HepG2 (cell line): ENCODE data around the gene PTPRU. TPM values are rescaled to one million over a fixed set of nuclear protein-coding genes. Genes with fewer than 3 reads are reported as not detected.

Experiments
- ATAC-seq: fragments of 200-7000 bp; cut with Tn5 transposase; 3 replicates; pipeline ENCODE4 v1.9.1; 2020; ENCODE audit warnings: mild to moderate bottlenecking, moderate library complexity
- BruUV-seq: library from RNA; stranded (reverse); fragments of 400-500 nt; replicated peaks from 2 replicates; lab custom pipeline; 2021; lab: Mats Ljungman, UMichigan
- CTCF ChIA-PET: fragments of 300-600 bp; formaldehyde crosslinking; extraction: SDS; loops from one replicate; lab custom pipeline; 2021; ENCODE audit warnings: low total read pairs, inconsistent platforms, low intra/inter-chr PET ratio; lab: Yijun Ruan, JAX
- POLR2A ChIA-PET: fragments of 350-600 bp; sonication (Branson Sonifier 250); formaldehyde crosslinking; loops from one replicate; lab custom pipeline; 2020; ENCODE audit warnings: antibody characterized with exemption, inconsistent platforms; lab: Yijun Ruan, JAX
- DNase-seq: peaks from one replicate; pipeline ENCODE4 v3.0.0-alpha.2; 2015; ENCODE audit warnings: low spot score
- FAIRE-seq: peaks from 3 replicates; lab custom pipeline; 2011; peaks lifted over from hg19 to GRCh38; lab: Jason Lieb, UNC
- H2AFZ ChIP-seq: one replicate; pipeline ENCODE4 v1.6.1; 2011; ENCODE audit warnings: low read length, inconsistent platforms
- H3K27ac ChIP-seq: fragments of 300-600 bp; 3 replicates; pipeline ENCODE4 v1.8.0; 2011; ENCODE audit warnings: mixed run types, mild to moderate bottlenecking, mixed read lengths, low read length, inconsistent platforms; ENCODE audit not compliant: insufficient read depth; ENCODE audit errors: extremely low read length
- H3K27me3 ChIP-seq, 2 experiments: fragments of 200-600 bp in 1 of 2; 2 replicates in 1 of 2; 3 replicates in 1 of 2; pipeline versions ENCODE4 v1.6.0 to v1.8.0; 2011; ENCODE audit warnings: low read length in 2 of 2, mild to moderate bottlenecking in 2 of 2, moderate library complexity in 2 of 2, inconsistent platforms in 1 of 2; ENCODE audit not compliant: insufficient read depth in 2 of 2, control insufficient read depth in 1 of 2
- H3K36me3 ChIP-seq, 2 experiments: fragments of 200-600 bp in 1 of 2; replicated peaks in 1 of 2; 2 replicates in 1 of 2; 3 replicates in 1 of 2; pipeline versions ENCODE4 v1.5.1 to v1.8.0; 2011; ENCODE audit warnings: low read length in 2 of 2, inconsistent platforms in 1 of 2; ENCODE audit not compliant: insufficient read depth in 2 of 2, control insufficient read depth in 1 of 2
- H3K4me1 ChIP-seq: 2 replicates; pipeline ENCODE4 v1.5.1; 2012; ENCODE audit warnings: low read length, inconsistent platforms; ENCODE audit not compliant: insufficient read depth
- H3K4me2 ChIP-seq: 2 replicates; pipeline ENCODE4 v1.6.0; 2011; ENCODE audit warnings: low read depth, low read length, inconsistent platforms
- H3K4me3 ChIP-seq, 3 experiments: fragments of 200-600 bp in 1 of 3; sonication (generic), shearing (Covaris generic) in 1 of 3; replicated peaks in 1 of 3; 2 replicates each; pipeline ENCODE4 v1.5.1; 2011 to 2016; ENCODE audit warnings: low read length in 3 of 3, inconsistent platforms in 2 of 3, low read depth in 2 of 3, mild to moderate bottlenecking in 2 of 3, control low read depth in 1 of 3, mixed read lengths in 1 of 3; ENCODE audit not compliant: insufficient read depth in 1 of 3
- H3K79me2 ChIP-seq: one replicate; pipeline ENCODE4 v1.6.1; 2011; ENCODE audit warnings: low read length, inconsistent platforms; ENCODE audit not compliant: insufficient read depth
- H3K9ac ChIP-seq: 2 replicates; pipeline ENCODE4 v1.6.0; 2011; ENCODE audit warnings: mild to moderate bottlenecking, low read depth, low read length, inconsistent platforms; ENCODE audit not compliant: insufficient read depth
- H3K9me3 ChIP-seq: 2 replicates; pipeline ENCODE4 v1.5.1; 2012; ENCODE audit warnings: mild to moderate bottlenecking, low read length
- H4K20me1 ChIP-seq: 2 replicates; pipeline ENCODE4 v1.6.0; 2011; ENCODE audit warnings: inconsistent platforms, mild to moderate bottlenecking, low read length, moderate library complexity; ENCODE audit not compliant: insufficient read depth
- ARNT2 ChIP-seq: sonication (generic); formaldehyde crosslinking; IDR thresholded peaks from 2 replicates; pipeline ENCODE4 v1.8.0; 2022; ENCODE audit warnings: mild to moderate bottlenecking, low read depth, missing genetic modification reagents, moderate library complexity
- DMAP1 ChIP-seq: IDR thresholded peaks from 2 replicates; pipeline ENCODE4 v1.6.1; 2016
- HIVEP1 ChIP-seq: sonication (generic); formaldehyde crosslinking; IDR thresholded peaks from 2 replicates; pipeline ENCODE4 v1.4.0; 2020; ENCODE audit warnings: mild to moderate bottlenecking, missing genetic modification reagents
- HNF4G ChIP-seq, 2 experiments: sonication (generic) in 1 of 2; formaldehyde crosslinking in 1 of 2; IDR thresholded peaks; 2 replicates each; pipeline versions ENCODE4 v1.4.0 to v1.6.1; 2011 to 2020; ENCODE audit warnings: borderline replicate concordance in 2 of 2, low read depth in 2 of 2, mild to moderate bottlenecking in 2 of 2, low read length in 1 of 2, missing genetic modification reagents in 1 of 2, moderate library complexity in 1 of 2
- KDM5B ChIP-seq: sonication (generic); formaldehyde crosslinking; IDR thresholded peaks from 2 replicates; pipeline ENCODE4 v1.4.0; 2020; ENCODE audit warnings: missing genetic modification reagents, mild to moderate bottlenecking, borderline replicate concordance
- MAZ ChIP-seq, 2 experiments: sonication (generic) in 1 of 2; formaldehyde crosslinking in 1 of 2; IDR thresholded peaks; 2 replicates each; pipeline versions ENCODE4 v1.5.0 to v1.6.1; 2012 to 2020; ENCODE audit warnings: low read depth in 2 of 2, mild to moderate bottlenecking in 2 of 2, borderline replicate concordance in 1 of 2, improper control_type of control experiment in 1 of 2, low read length in 1 of 2, missing genetic modification reagents in 1 of 2, moderate library complexity in 1 of 2
- SMAD3 ChIP-seq: sonication (generic); formaldehyde crosslinking; IDR thresholded peaks from 2 replicates; pipeline ENCODE4 v1.4.0; 2020; ENCODE audit warnings: missing genetic modification reagents
- TAF15 ChIP-seq: fragments of 200-400 bp; formaldehyde crosslinking; IDR thresholded peaks from one replicate; pipeline ENCODE4 v1.6.1; 2018; ENCODE audit warnings: mild to moderate bottlenecking, low read depth, low read length; ENCODE audit not compliant: poor library complexity, severe bottlenecking
- ZFP82 ChIP-seq: sonication (generic); formaldehyde crosslinking; IDR thresholded peaks from 2 replicates; pipeline ENCODE4 v1.5.1; 2020; ENCODE audit warnings: mild to moderate bottlenecking, missing genetic modification reagents, borderline replicate concordance
- ZNF296 ChIP-seq: sonication (generic); formaldehyde crosslinking; conservative IDR thresholded peaks from 2 replicates; pipeline ENCODE4 v1.5.0; 2020; ENCODE audit warnings: mild to moderate bottlenecking, missing genetic modification reagents
- ZNF768 ChIP-seq: sonication (generic); formaldehyde crosslinking; IDR thresholded peaks from 2 replicates; pipeline ENCODE4 v1.4.0; 2020; ENCODE audit warnings: missing genetic modification reagents
- WGBS: methylation state at CpG from one replicate; pipeline ENCODE4 v1.1.6; 2017; ENCODE audit warnings: low lambda C conversion rate; 5-methylcytosine and 5-hydroxymethylcytosine counted together
- in situ Hi-C: cut with HindIII; loops from 2 replicates; pipeline ENCODE4 v1.10.0; 2017; ENCODE audit warnings: low pct_unique_long_range_greater_than_20kb; ENCODE audit not compliant: extremely low pct_ligation_motif_present
- intact Hi-C: fragments of 100-400 bp; cut with micrococcal nuclease; formaldehyde crosslinking; loops from one replicate; pipeline ENCODE4 v1.10.0; 2022; ENCODE audit not compliant: unreplicated experiment
- polyA plus RNA-seq, 8 experiments: library from polyadenylated mRNA; depleted of rRNA in 3 of 8; stranded (reverse) in 7 of 8; unstranded in 1 of 8; fragments of >200 nt; fragmentation: Illumina TruSeq in 4 of 8; extraction: Trizol in 4 of 8; gene quantifications; 2 replicates each; pipeline versions ENCODE4 v1.2.1 to v1.2.3, GENCODE V29; 2011 to 2016; ENCODE audit warnings: low read depth in 4 of 8, missing spikeins in 1 of 8, mixed read lengths in 1 of 8; ENCODE audit not compliant: insufficient read depth in 1 of 8
- total RNA-seq, 5 experiments: library from RNA; depleted of rRNA; stranded (reverse); fragments of >200 nt; fragmentation: Illumina TruSeq; extraction: Trizol; gene quantifications; 2 replicates each; pipeline ENCODE4 v1.2.3, GENCODE V29; 2016; ENCODE audit warnings: low read depth in 1 of 5
- TF ChIP-seq, protein P1 (sequence below): sonication (generic); formaldehyde crosslinking; IDR thresholded peaks from 2 replicates; pipeline ENCODE4 v1.8.1; 2023; ENCODE audit warnings: mild to moderate bottlenecking, missing genetic modification reagents, borderline replicate concordance
- TF ChIP-seq, protein P2 (sequence below): sonication (generic); IDR thresholded peaks from 2 replicates; pipeline ENCODE4 v1.6.1; 2016; ENCODE audit warnings: low read depth, borderline replicate concordance

PTPRU gene
- total and polyA plus RNA-seq, 2 of the 13 experiments (the other 11 are each of a cell fraction or from before 2014, with no cell fraction given): 21.6 to 22.3 TPM

DNA sequence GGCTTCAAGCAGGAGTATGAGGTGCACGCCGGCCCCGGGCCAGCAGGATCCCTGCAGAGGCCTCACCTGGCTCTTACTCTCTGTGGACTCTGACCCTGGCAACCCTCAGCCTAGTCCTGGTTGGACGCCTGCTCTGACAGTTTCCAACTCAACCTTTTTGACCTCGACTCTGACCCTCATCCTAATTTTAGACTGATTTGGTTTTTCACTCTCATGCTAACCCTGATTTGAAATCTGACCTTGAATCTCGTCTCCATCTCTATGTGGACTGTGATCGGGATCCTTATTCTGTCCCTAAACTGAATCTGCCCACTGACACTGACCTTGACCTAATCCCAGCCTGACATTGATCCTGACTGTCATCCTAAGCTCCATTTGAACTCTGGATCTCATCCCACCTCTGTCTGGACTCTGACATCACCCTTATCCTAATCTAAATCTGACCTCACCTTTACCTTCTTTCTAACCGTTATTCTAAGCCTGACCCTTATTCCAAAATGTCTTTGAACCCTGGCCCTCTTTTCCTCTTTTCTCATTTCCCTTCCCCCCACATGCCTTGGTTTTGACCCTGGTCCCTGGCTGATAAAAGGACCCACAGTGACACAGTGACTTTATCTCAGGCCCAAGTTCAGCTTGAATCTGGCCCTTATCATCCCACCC, 67.8 kb downstream of the PTPRU start (continued):
- peak; percentile 39 for TF ChIP-seq HNF4G (IDR thresholded peaks at IDR 0.05; ENCODE audit: borderline replicate concordance, low read depth, low read length)
- TF ChIP-seq HNF4G (CRISPR knock-in tag; IDR thresholded peaks at IDR 0.05; ENCODE audit: borderline replicate concordance, low read depth): no peak
- TF ChIP-seq, protein P1, sequence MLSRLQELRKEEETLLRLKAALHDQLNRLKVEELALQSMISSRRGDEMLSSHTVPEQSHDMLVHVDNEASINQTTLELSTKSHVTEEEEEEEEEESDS: no peak
- TF ChIP-seq ZNF296: no peak
- TF ChIP-seq ARNT2 (CRISPR knock-in tag): no peak

DNA sequence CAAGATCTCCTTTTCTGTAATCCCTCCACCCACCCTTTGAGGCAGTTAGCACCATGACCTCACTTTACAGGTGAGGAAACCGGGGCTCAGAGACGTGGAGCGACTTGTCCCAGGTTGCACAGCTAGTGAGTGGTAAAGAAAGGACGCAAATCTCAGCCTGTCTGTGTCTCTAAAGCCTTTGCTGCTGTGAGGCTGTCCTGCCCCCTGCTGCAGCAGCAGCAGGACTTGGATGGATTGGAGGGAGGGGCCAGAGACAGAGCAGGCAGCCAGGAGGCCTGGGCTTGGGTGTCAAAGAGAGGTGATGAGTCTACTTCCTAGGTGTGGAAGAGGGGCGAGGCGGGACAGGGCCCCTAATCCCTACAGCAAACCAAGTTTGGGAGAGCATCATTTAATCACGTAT, 69.6 kb downstream of the PTPRU start:
- no peak for TF ChIP-seq MAZ (IDR thresholded peaks at IDR 0.05; ENCODE audit: borderline replicate concordance, low read depth, low read length)
- TF ChIP-seq MAZ (CRISPR knock-in tag; IDR thresholded peaks at IDR 0.05; ENCODE audit: low read depth): no peak
- no peak for TF ChIP-seq HIVEP1
- TF ChIP-seq ZFP82 (CRISPR knock-in tag): no peak
- no peak for TF ChIP-seq SMAD3 (CRISPR knock-in tag)
- TF ChIP-seq KDM5B (CRISPR knock-in tag): no peak
- TF ChIP-seq ZNF768 (CRISPR knock-in tag): peak; percentile 65; the same call in 1 of the 2 replicates
- TF ChIP-seq TAF15: no peak
- TF ChIP-seq, protein P2, sequence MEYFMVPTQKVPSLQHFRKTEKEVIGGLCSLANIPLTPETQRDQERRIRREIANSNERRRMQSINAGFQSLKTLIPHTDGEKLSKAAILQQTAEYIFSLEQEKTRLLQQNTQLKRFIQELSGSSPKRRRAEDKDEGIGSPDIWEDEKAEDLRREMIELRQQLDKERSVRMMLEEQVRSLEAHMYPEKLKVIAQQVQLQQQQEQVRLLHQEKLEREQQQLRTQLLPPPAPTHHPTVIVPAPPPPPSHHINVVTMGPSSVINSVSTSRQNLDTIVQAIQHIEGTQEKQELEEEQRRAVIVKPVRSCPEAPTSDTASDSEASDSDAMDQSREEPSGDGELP: no peak
- no peak for TF ChIP-seq DMAP1 (CRISPR knock-in tag)
- no peak overlapping the region for H2AFZ ChIP-seq
- 100% methylated on average over 7 of the region's 7 CpGs for WGBS
- FAIRE-seq (no peak), DNase-seq (no peak), ATAC-seq (no peak)
- intact Hi-C loops (no loop called here), in situ Hi-C loops (no loop called here)
- H3K79me2 ChIP-seq: no peaks in the 10 kb centered on the region
- H3K9me3 ChIP-seq: no peaks in the 10 kb centered on the region
- no peak overlapping the region for H3K27ac ChIP-seq
- peaks cover 15% of the 10 kb centered on the region for H3K4me1 ChIP-seq
- no peak overlapping the region for H3K9ac ChIP-seq
- no peak overlapping the region for H3K4me2 ChIP-seq
- BruUV-seq: no TSS peak
- POLR2A ChIA-PET: no interaction called here
- CTCF ChIA-PET: no interaction called here
- H3K4me3 ChIP-seq: no peak overlapping the region
- no peaks in the 10 kb centered on the region for H4K20me1 ChIP-seq
- H3K36me3 ChIP-seq: peaks cover 5 to 21% of the 10 kb centered on the region in 2 experiments; a peak in 4 of 5 replicates
- H3K27me3 ChIP-seq: no peaks in the 10 kb centered on the region
